Astrocyte of the spinal cord (primary cell): Measurements from ENCODE around the gene GALNTL6.

Source experiments
- DNase-seq: peaks from one replicate; pipeline ENCODE4 v3.0.0; 2011; ENCODE audit warnings: low read depth, low spot score
- H3K4me3 ChIP-seq: 2 replicates; pipeline ENCODE4 v1.5.1; 2011; ENCODE audit warnings: low read depth, mild to moderate bottlenecking, low read length, moderate library complexity
- in situ Hi-C: cut with HindIII; loops from 2 replicates; pipeline ENCODE4 v1.10.0; 2017; ENCODE audit warnings: low sequenced_read_pairs
- TF ChIP-seq, protein P1 (sequence below): IDR thresholded peaks from 2 replicates; pipeline ENCODE4 v1.5.1; 2012; ENCODE audit warnings: low read depth, mild to moderate bottlenecking, low read length, inconsistent platforms

GALNTL6 gene

GRCh38 chr4:172155838-172156345, 342.7 kb downstream of the GALNTL6 start:
- no peak for DNase-seq
- no peak overlapping the region for H3K4me3 ChIP-seq
- TF ChIP-seq, protein P1, sequence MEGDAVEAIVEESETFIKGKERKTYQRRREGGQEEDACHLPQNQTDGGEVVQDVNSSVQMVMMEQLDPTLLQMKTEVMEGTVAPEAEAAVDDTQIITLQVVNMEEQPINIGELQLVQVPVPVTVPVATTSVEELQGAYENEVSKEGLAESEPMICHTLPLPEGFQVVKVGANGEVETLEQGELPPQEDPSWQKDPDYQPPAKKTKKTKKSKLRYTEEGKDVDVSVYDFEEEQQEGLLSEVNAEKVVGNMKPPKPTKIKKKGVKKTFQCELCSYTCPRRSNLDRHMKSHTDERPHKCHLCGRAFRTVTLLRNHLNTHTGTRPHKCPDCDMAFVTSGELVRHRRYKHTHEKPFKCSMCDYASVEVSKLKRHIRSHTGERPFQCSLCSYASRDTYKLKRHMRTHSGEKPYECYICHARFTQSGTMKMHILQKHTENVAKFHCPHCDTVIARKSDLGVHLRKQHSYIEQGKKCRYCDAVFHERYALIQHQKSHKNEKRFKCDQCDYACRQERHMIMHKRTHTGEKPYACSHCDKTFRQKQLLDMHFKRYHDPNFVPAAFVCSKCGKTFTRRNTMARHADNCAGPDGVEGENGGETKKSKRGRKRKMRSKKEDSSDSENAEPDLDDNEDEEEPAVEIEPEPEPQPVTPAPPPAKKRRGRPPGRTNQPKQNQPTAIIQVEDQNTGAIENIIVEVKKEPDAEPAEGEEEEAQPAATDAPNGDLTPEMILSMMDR = no peak
- in situ Hi-C loops = no loop called here

GRCh38 chr4:172157946-172158345, 344.7 kb downstream of the GALNTL6 start:
- in situ Hi-C loops = no loop called here
- no peak overlapping the region for H3K4me3 ChIP-seq
- TF ChIP-seq, protein P1 = no peak
- DNase-seq = no peak

GRCh38 chr4:172163215-172163614, 350.0 kb downstream of the GALNTL6 start:
- no peak for DNase-seq
- TF ChIP-seq, protein P1 = no peak
- in situ Hi-C loops = no loop called here
- H3K4me3 ChIP-seq = no peak overlapping the region

DNA sequence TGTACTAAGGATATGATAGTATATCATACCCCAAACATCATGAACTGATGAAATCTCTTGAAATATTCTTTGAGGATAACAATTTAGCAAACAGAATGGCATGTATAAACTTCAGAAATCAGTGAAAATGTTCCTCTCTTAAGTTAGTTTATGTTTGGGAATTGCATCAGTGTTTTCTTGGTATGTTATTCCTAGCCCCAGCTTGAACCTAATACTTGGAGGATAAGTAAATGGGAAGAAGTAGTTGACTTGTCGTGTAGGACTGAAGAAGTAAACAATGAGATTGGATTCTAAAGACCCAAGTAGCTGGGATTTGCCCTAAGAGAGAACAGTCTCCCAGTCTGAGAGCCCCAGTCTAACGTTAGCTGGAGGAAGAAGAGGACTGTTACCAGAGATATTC, 355.7 kb downstream of the GALNTL6 start:
- TF ChIP-seq, protein P1 = no peak
- no peak for DNase-seq
- no peak overlapping the region for H3K4me3 ChIP-seq
- in situ Hi-C loops = no loop called here

- in situ Hi-C loops = no loop called here
- no peak for DNase-seq
- no peak overlapping the region for H3K4me3 ChIP-seq
- TF ChIP-seq, protein P1 = no peak
These were observed 356.7 kb downstream of the GALNTL6 start for GRCh38 chr4:172169871-172170270.

DNA sequence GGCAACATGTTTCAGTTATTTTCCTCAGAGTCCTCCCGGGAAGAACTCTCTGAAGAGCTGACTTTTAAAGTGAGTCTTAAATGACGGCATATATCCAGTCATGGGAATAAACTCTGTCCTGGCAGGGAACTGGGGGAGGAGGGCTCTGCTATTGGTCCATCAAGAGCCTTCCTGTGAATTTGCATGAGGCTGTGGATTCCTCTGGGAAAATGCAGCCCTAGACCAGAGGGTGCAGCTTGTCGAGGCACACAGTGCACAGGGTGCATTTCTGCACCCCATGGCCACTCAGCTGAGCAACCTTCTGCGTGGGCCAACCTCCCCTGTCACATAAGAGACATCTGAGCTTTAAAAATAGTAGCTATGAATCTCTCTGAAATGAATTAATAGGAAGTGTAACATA, 360.0 kb downstream of the GALNTL6 start:
- TF ChIP-seq, protein P1 = no peak
- DNase-seq = no peak
- in situ Hi-C loops = no loop called here
- H3K4me3 ChIP-seq = no peak overlapping the region

DNA sequence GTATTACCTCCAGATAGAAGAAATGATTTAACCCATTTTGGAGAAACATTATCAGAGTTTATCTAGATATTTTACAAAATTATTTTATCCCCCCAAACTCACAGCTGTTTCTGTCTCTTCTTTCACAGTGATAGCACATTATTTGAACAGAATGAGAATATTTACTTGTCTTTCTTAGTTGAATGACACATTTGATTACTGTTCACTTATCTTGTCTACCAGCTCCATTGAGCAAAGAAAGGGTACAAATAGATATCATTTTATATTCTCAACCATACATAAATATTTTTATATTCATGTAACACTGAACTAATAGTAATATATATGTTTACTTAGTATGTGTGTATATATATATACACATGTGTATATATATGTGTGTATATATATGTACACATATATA, 364.2 kb downstream of the GALNTL6 start:
- TF ChIP-seq, protein P1 = no peak
- DNase-seq = no peak
- in situ Hi-C loops = no loop called here
- no peak overlapping the region for H3K4me3 ChIP-seq
